ENCODE data around the gene DUSP15.

DNA sequence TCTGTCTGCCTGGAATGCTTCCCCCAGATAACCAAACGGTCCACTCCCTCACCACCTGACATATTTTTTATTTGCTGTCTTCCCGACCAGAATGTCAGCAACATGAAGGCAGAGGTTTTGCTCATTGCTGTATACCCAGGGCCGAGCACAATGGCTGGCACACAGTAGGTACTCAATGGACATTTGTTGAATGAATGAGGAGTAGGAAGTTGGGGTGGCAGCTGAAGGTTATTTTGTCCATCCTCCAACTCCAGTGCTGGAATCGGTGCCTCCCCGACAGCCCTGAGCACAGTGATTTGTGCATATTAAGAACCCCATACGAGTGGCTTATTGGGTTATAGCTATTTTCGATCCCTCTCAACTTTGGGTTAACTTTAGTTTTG lies 10.3 kb downstream of the DUSP15 start:
- TF ChIP-seq, protein P1, sequence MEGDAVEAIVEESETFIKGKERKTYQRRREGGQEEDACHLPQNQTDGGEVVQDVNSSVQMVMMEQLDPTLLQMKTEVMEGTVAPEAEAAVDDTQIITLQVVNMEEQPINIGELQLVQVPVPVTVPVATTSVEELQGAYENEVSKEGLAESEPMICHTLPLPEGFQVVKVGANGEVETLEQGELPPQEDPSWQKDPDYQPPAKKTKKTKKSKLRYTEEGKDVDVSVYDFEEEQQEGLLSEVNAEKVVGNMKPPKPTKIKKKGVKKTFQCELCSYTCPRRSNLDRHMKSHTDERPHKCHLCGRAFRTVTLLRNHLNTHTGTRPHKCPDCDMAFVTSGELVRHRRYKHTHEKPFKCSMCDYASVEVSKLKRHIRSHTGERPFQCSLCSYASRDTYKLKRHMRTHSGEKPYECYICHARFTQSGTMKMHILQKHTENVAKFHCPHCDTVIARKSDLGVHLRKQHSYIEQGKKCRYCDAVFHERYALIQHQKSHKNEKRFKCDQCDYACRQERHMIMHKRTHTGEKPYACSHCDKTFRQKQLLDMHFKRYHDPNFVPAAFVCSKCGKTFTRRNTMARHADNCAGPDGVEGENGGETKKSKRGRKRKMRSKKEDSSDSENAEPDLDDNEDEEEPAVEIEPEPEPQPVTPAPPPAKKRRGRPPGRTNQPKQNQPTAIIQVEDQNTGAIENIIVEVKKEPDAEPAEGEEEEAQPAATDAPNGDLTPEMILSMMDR (IDR thresholded peaks at IDR 0.05 in 2 of 3, conservative IDR thresholded peaks at IDR 0.05 in 1 of 3; ENCODE audit: borderline replicate concordance in 1 of 3, insufficient read depth in 1 of 3, low read depth in 2 of 3, low read length in 2 of 3): no peak
- TF ChIP-seq CEBPB (IDR thresholded peaks at IDR 0.05; ENCODE audit: low read depth) (no peak), EZH2 (IDR thresholded peaks at IDR 0.05) (no peak), JUND (IDR thresholded peaks at IDR 0.05) (no peak), SIN3A (IDR thresholded peaks at IDR 0.05; ENCODE audit: low read depth) (no peak), TCF7L2 (IDR thresholded peaks at IDR 0.05; ENCODE audit: borderline replicate concordance, extremely low read depth, insufficient read depth, insufficient read length) (no peak), POLR2AphosphoS5 (IDR thresholded peaks at IDR 0.05; ENCODE audit: low read depth, low read length) (no peak), ZFX (IDR thresholded peaks at IDR 0.05) (no peak), YY1 (IDR thresholded peaks at IDR 0.05; ENCODE audit: extremely low read depth, insufficient replicate concordance, low read depth, low read length) (no peak), SRF (IDR thresholded peaks at IDR 0.05; ENCODE audit: low read depth) (no peak)
- TF ChIP-seq, protein P2, sequence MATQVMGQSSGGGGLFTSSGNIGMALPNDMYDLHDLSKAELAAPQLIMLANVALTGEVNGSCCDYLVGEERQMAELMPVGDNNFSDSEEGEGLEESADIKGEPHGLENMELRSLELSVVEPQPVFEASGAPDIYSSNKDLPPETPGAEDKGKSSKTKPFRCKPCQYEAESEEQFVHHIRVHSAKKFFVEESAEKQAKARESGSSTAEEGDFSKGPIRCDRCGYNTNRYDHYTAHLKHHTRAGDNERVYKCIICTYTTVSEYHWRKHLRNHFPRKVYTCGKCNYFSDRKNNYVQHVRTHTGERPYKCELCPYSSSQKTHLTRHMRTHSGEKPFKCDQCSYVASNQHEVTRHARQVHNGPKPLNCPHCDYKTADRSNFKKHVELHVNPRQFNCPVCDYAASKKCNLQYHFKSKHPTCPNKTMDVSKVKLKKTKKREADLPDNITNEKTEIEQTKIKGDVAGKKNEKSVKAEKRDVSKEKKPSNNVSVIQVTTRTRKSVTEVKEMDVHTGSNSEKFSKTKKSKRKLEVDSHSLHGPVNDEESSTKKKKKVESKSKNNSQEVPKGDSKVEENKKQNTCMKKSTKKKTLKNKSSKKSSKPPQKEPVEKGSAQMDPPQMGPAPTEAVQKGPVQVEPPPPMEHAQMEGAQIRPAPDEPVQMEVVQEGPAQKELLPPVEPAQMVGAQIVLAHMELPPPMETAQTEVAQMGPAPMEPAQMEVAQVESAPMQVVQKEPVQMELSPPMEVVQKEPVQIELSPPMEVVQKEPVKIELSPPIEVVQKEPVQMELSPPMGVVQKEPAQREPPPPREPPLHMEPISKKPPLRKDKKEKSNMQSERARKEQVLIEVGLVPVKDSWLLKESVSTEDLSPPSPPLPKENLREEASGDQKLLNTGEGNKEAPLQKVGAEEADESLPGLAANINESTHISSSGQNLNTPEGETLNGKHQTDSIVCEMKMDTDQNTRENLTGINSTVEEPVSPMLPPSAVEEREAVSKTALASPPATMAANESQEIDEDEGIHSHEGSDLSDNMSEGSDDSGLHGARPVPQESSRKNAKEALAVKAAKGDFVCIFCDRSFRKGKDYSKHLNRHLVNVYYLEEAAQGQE (IDR thresholded peaks at IDR 0.05; ENCODE audit: low read depth): no peak
